WTC11 (cell line): Measurements from ENCODE around the gene KIF13A. TPM values are rescaled to one million over a fixed set of nuclear protein-coding genes. Genes with fewer than 3 reads are reported as not detected.

Experiments used
- ATAC-seq: fragments of 200-7000 bp; cut with Tn5 transposase; 2 replicates; pipeline ENCODE4 v1.10.0; 2021; ENCODE audit warnings: mild to moderate bottlenecking, moderate library complexity
- CTCF ChIA-PET: fragments of 300-600 bp; sonication (Branson Sonifier 250); formaldehyde crosslinking; loops from one replicate; lab custom pipeline; 2021; ENCODE audit warnings: antibody characterized with exemption; lab: Charles Lee
- POLR2A ChIA-PET: fragments of 350-600 bp; sonication (Branson Sonifier 250); formaldehyde crosslinking; loops from one replicate; lab custom pipeline; 2021; ENCODE audit warnings: antibody characterized with exemption; lab: Charles Lee
- DNase-seq: peaks from one replicate; pipeline ENCODE4 v3.0.0; 2021; ENCODE audit warnings: low spot score
- H3K27ac Mint-ChIP-seq: 2 replicates; pipeline ENCODE4 v1.8.0; 2021; ENCODE audit warnings: mixed read lengths
- H3K27me3 Mint-ChIP-seq: 2 replicates; pipeline ENCODE4 v1.8.0; 2021; ENCODE audit warnings: low read depth, mild to moderate bottlenecking, moderate library complexity, mixed read lengths
- H3K36me3 Mint-ChIP-seq: 2 replicates; pipeline ENCODE4 v1.8.0; 2021; ENCODE audit warnings: mixed read lengths
- H3K4me1 Mint-ChIP-seq: 2 replicates; pipeline ENCODE4 v1.8.0; 2022; ENCODE audit warnings: mixed read lengths
- H3K4me3 Mint-ChIP-seq: 2 replicates; pipeline ENCODE4 v1.8.0; 2021; ENCODE audit warnings: mild to moderate bottlenecking, moderate library complexity, mixed read lengths
- H3K9me3 Mint-ChIP-seq: 2 replicates; pipeline ENCODE4 v1.8.0; 2021; ENCODE audit warnings: mixed read lengths
- AFF4 ChIP-seq: sonication (generic); formaldehyde crosslinking; IDR thresholded peaks from 2 replicates; pipeline ENCODE4 v1.8.1; 2023; ENCODE audit warnings: mild to moderate bottlenecking, missing genetic modification reagents, borderline replicate concordance
- ATF2 ChIP-seq: sonication (generic); formaldehyde crosslinking; IDR thresholded peaks from 2 replicates; pipeline ENCODE4 v1.8.1; 2022; ENCODE audit warnings: low read depth, missing genetic modification reagents, borderline replicate concordance
- CREB1 ChIP-seq: sonication (generic); formaldehyde crosslinking; IDR thresholded peaks from 2 replicates; pipeline ENCODE4 v1.8.0; 2023; ENCODE audit warnings: mild to moderate bottlenecking, missing genetic modification reagents
- E2F4 ChIP-seq: sonication (generic); formaldehyde crosslinking; IDR thresholded peaks from 2 replicates; pipeline ENCODE4 v1.8.1; 2022; ENCODE audit warnings: low read depth, mild to moderate bottlenecking, moderate library complexity, missing genetic modification reagents, borderline replicate concordance
- EMX1 ChIP-seq: fragments of 250-450 bp; sonication (Bioruptor Pico); IDR thresholded peaks from 2 replicates; pipeline ENCODE4 v1.8.0; 2021; ENCODE audit warnings: mild to moderate bottlenecking
- ETV6 ChIP-seq: sonication (generic); formaldehyde crosslinking; IDR thresholded peaks from 2 replicates; pipeline ENCODE4 v1.8.1; 2022; ENCODE audit warnings: mild to moderate bottlenecking, missing genetic modification reagents
- FOXJ3 ChIP-seq: sonication (generic); formaldehyde crosslinking; IDR thresholded peaks from 2 replicates; pipeline ENCODE4 v1.9.0; 2021; ENCODE audit warnings: missing genetic modification reagents, mild to moderate bottlenecking, borderline replicate concordance
- FOXK1 ChIP-seq: sonication (generic); formaldehyde crosslinking; IDR thresholded peaks from 2 replicates; pipeline ENCODE4 v1.8.0; 2022; ENCODE audit warnings: mild to moderate bottlenecking, moderate library complexity, missing genetic modification reagents
- FOXP4 ChIP-seq: sonication (generic); formaldehyde crosslinking; IDR thresholded peaks from 2 replicates; pipeline ENCODE4 v1.8.0; 2022; ENCODE audit warnings: mild to moderate bottlenecking, missing genetic modification reagents
- MLX ChIP-seq: sonication (generic); formaldehyde crosslinking; IDR thresholded peaks from 2 replicates; pipeline ENCODE4 v1.8.1; 2023; ENCODE audit warnings: mild to moderate bottlenecking, missing genetic modification reagents, moderate library complexity
- NFATC4 ChIP-seq: fragments of 250-450 bp; sonication (Bioruptor Pico); IDR thresholded peaks from 2 replicates; pipeline ENCODE4 v1.9.0; 2021; ENCODE audit warnings: mild to moderate bottlenecking
- NFYB ChIP-seq: sonication (generic); formaldehyde crosslinking; conservative IDR thresholded peaks from 2 replicates; pipeline ENCODE4 v1.8.0; 2022; ENCODE audit warnings: low read depth, missing genetic modification reagents
- RELA ChIP-seq: sonication (generic); formaldehyde crosslinking; IDR thresholded peaks from 2 replicates; pipeline ENCODE4 v1.8.1; 2022; ENCODE audit warnings: missing genetic modification reagents, mild to moderate bottlenecking, borderline replicate concordance
- TEAD1 ChIP-seq: sonication (generic); formaldehyde crosslinking; IDR thresholded peaks from 2 replicates; pipeline ENCODE4 v1.8.0; 2022; ENCODE audit warnings: mild to moderate bottlenecking, missing genetic modification reagents
- TEAD4 ChIP-seq: sonication (generic); formaldehyde crosslinking; IDR thresholded peaks from 2 replicates; pipeline ENCODE4 v1.8.0; 2022; ENCODE audit warnings: mild to moderate bottlenecking, missing genetic modification reagents
- TP53 ChIP-seq: sonication (generic); formaldehyde crosslinking; IDR thresholded peaks from 2 replicates; pipeline ENCODE4 v1.8.1; 2023; ENCODE audit warnings: mild to moderate bottlenecking, missing genetic modification reagents
- ZBTB21 ChIP-seq: sonication (generic); formaldehyde crosslinking; IDR thresholded peaks from 2 replicates; pipeline ENCODE4 v1.8.1; 2023; ENCODE audit warnings: mild to moderate bottlenecking, missing genetic modification reagents, borderline replicate concordance
- ZNF232 ChIP-seq: sonication (generic); formaldehyde crosslinking; IDR thresholded peaks from 2 replicates; pipeline ENCODE4 v1.8.0; 2022; ENCODE audit warnings: mild to moderate bottlenecking, missing genetic modification reagents
- ZNF281 ChIP-seq: sonication (generic); formaldehyde crosslinking; IDR thresholded peaks from 2 replicates; pipeline ENCODE4 v1.8.0; 2023; ENCODE audit warnings: mild to moderate bottlenecking, missing genetic modification reagents
- ZNF532 ChIP-seq: fragments of 250-450 bp; sonication (Bioruptor Pico); IDR thresholded peaks from 2 replicates; pipeline ENCODE4 v1.9.0; 2021; ENCODE audit warnings: mild to moderate bottlenecking, borderline replicate concordance
- total RNA-seq: library from RNA; stranded (reverse); gene quantifications from 3 replicates; pipeline ENCODE4 v1.2.3, GENCODE V29; 2021

The KIF13A gene
- total RNA-seq, 1 experiment from 2014 or later: 32.7 TPM

GRCh38 chr6:18022398-18023231 lies 35.2 kb upstream of the KIF13A start:
- H3K27me3 Mint-ChIP-seq: no peaks in the 10 kb centered on the region
- TF ChIP-seq TEAD4 (CRISPR knock-in tag) (peak; percentile 94), AFF4 (CRISPR knock-in tag) (no peak), ZNF532 (CRISPR knock-in tag) (no peak), CREB1 (no peak), TEAD1 (CRISPR knock-in tag) (peak; percentile 99; the same call in 1 of the 2 replicates), ZBTB21 (CRISPR knock-in tag) (no peak), MLX (CRISPR knock-in tag) (no peak), FOXK1 (0 out of 2 replicates have a peak, but pooled peaks have one; percentile 42), EMX1 (CRISPR knock-in tag) (no peak), ATF2 (CRISPR knock-in tag) (no peak), E2F4 (CRISPR knock-in tag) (no peak), RELA (CRISPR knock-in tag) (no peak), NFYB (no peak), FOXP4 (CRISPR knock-in tag) (0 out of 2 replicates have a peak, but pooled peaks have one; percentile 41), NFATC4 (no peak), ETV6 (CRISPR knock-in tag) (peak; percentile 47; the same call in 1 of the 2 replicates), TP53 (CRISPR knock-in tag) (no peak), ZNF232 (CRISPR knock-in tag) (no peak), FOXJ3 (CRISPR knock-in tag) (no peak), ZNF281 (CRISPR knock-in tag) (no peak)
- H3K4me3 Mint-ChIP-seq: peak overlapping the region; percentile 39
- ChIA-PET POLR2A (interaction anchor here (1.2 kb wide), 1 partner anchor 11 kb away, joined by 3 read pairs; no protein-coding TSS in a partner anchor), CTCF (interaction anchor here (0.9 to 1.0 kb wide), 2 partner anchors 47 to 99 kb away, joined by 3 to 6 read pairs; no protein-coding TSS in a partner anchor)
- peaks cover 2% of the 10 kb centered on the region for H3K36me3 Mint-ChIP-seq
- H3K27ac Mint-ChIP-seq: peak overlapping the region; percentile 96
- DNase-seq (peak; percentile 55), ATAC-seq (peak; percentile 97)
- peaks cover 48% of the 10 kb centered on the region for H3K4me1 Mint-ChIP-seq
- H3K9me3 Mint-ChIP-seq: peaks cover 6% of the 10 kb centered on the region
